Neuronal stem cell (in vitro differentiated cells): ENCODE results near the gene CRYBB1.

Source experiments
- DNase-seq: peaks from one replicate; pipeline ENCODE4 v3.0.0-alpha.2; 2013; ENCODE audit warnings: low spot score
- H2AFZ ChIP-seq: one replicate; pipeline ENCODE4 v1.6.1; 2013; ENCODE audit warnings: mild to moderate bottlenecking, low read length, inconsistent platforms
- H2AK5ac ChIP-seq: 2 replicates; pipeline ENCODE4 v1.6.1; 2013; ENCODE audit warnings: low read depth, mild to moderate bottlenecking, inconsistent platforms, low read length, moderate library complexity, mixed read lengths
- H2BK120ac ChIP-seq: 2 replicates; pipeline ENCODE4 v1.6.1; 2013; ENCODE audit warnings: low read depth, mild to moderate bottlenecking, inconsistent platforms, low read length, moderate library complexity, mixed read lengths
- H2BK12ac ChIP-seq: one replicate; pipeline ENCODE4 v1.6.1; 2013; ENCODE audit warnings: low read length, inconsistent platforms
- H2BK15ac ChIP-seq: 2 replicates; pipeline ENCODE4 v1.6.1; 2013; ENCODE audit warnings: mild to moderate bottlenecking, low read length, inconsistent platforms, mixed read lengths
- H2BK5ac ChIP-seq: one replicate; pipeline ENCODE4 v1.6.1; 2013; ENCODE audit warnings: inconsistent platforms, mild to moderate bottlenecking, low read length, moderate library complexity
- H3K14ac ChIP-seq: one replicate; pipeline ENCODE4 v1.6.1; 2013; ENCODE audit warnings: low read length, inconsistent platforms
- H3K18ac ChIP-seq: 2 replicates; pipeline ENCODE4 v1.6.1; 2013; ENCODE audit warnings: low read length, inconsistent platforms
- H3K23ac ChIP-seq: 2 replicates; pipeline ENCODE4 v1.6.1; 2013; ENCODE audit warnings: low read depth, mild to moderate bottlenecking, mixed read lengths, low read length, inconsistent platforms; ENCODE audit not compliant: poor library complexity
- H3K27ac ChIP-seq: replicated peaks from 3 replicates; pipeline ENCODE4 v1.5.1; 2013; ENCODE audit warnings: low read length, inconsistent platforms
- H3K27me3 ChIP-seq, 3 experiments: 2 replicates each; pipeline ENCODE4 v1.6.1; 2013; ENCODE audit warnings: low read length in 3 of 3, mild to moderate bottlenecking in 2 of 3, inconsistent platforms in 1 of 3, low read depth in 1 of 3, mixed read lengths in 1 of 3, moderate library complexity in 1 of 3; ENCODE audit not compliant: control insufficient read depth in 3 of 3, insufficient read depth in 3 of 3
- H3K36me3 ChIP-seq, 2 donors: replicated peaks in 1 of 2; 2 replicates each; pipeline ENCODE4 v1.6.1; 2013; ENCODE audit warnings: low read length in 2 of 2; ENCODE audit not compliant: control insufficient read depth in 2 of 2, insufficient read depth in 2 of 2
- H3K4ac ChIP-seq: 2 replicates; pipeline ENCODE4 v1.6.1; 2013; ENCODE audit warnings: inconsistent platforms, mild to moderate bottlenecking, low read length, moderate library complexity
- H3K4me1 ChIP-seq, 2 donors: 1 replicate in 1 of 2; 2 replicates in 1 of 2; pipeline ENCODE4 v1.6.1; 2013; ENCODE audit warnings: low read length in 2 of 2, low read depth in 1 of 2; ENCODE audit not compliant: control insufficient read depth in 2 of 2, insufficient read depth in 1 of 2
- H3K4me2 ChIP-seq: one replicate; pipeline ENCODE4 v1.6.1; 2013; ENCODE audit warnings: mild to moderate bottlenecking, low read length, inconsistent platforms; ENCODE audit not compliant: insufficient read depth, poor library complexity, severe bottlenecking
- H3K4me3 ChIP-seq, 2 donors: 2 replicates each; pipeline ENCODE4 v1.5.1; 2013; ENCODE audit warnings: low read length in 2 of 2, mild to moderate bottlenecking in 2 of 2, inconsistent platforms in 1 of 2, moderate library complexity in 1 of 2
- H3K79me1 ChIP-seq: one replicate; pipeline ENCODE4 v1.6.1; 2013; ENCODE audit warnings: low read depth, mild to moderate bottlenecking, inconsistent platforms, low read length, moderate library complexity
- H3K9ac ChIP-seq: one replicate; pipeline ENCODE4 v1.6.1; 2013; ENCODE audit warnings: mild to moderate bottlenecking, low read depth, low read length, inconsistent platforms; ENCODE audit not compliant: poor library complexity
- H3K9me3 ChIP-seq, 2 donors: replicated peaks in 1 of 2; 2 replicates each; pipeline versions ENCODE3 to v1.6.1; 2013; ENCODE audit warnings: low read length in 2 of 2, mild to moderate bottlenecking in 2 of 2, inconsistent platforms in 1 of 2, low read depth in 1 of 2, mixed read lengths in 1 of 2, moderate library complexity in 1 of 2; ENCODE audit not compliant: control insufficient read depth in 2 of 2, insufficient read depth in 1 of 2
- H4K8ac ChIP-seq: one replicate; pipeline ENCODE4 v1.6.1; 2013; ENCODE audit warnings: low read depth, mild to moderate bottlenecking, inconsistent platforms, low read length, moderate library complexity
- H4K91ac ChIP-seq: one replicate; pipeline ENCODE4 v1.6.1; 2013; ENCODE audit warnings: low read length, low read depth, mild to moderate bottlenecking, inconsistent platforms; ENCODE audit not compliant: poor library complexity
- WGBS, 2 donors: extraction: QIAGEN DNeasy Blood & Tissue Kit; methylation state at CpG; one replicate each; pipeline ENCODE4 v1.1.7; 2013; ENCODE audit warnings: missing lambda C conversion rate in 2 of 2, mixed read lengths in 1 of 2; ENCODE audit not compliant: insufficient read length in 2 of 2, insufficient replicate concordance in 1 of 2; ENCODE audit errors: extremely low coverage in 2 of 2; 5-methylcytosine and 5-hydroxymethylcytosine counted together

CRYBB1 gene

GRCh38 chr22:26599505-26599904 is 18.3 kb downstream of the CRYBB1 start:
- no peak overlapping the region for H4K8ac ChIP-seq
- H2AFZ ChIP-seq: no peak overlapping the region
- no peaks in the 10 kb centered on the region for H3K36me3 ChIP-seq
- no peak overlapping the region for H3K4me3 ChIP-seq
- H4K91ac ChIP-seq: no peak overlapping the region
- no peak overlapping the region for H3K14ac ChIP-seq
- no peak overlapping the region for H3K9ac ChIP-seq
- no peak overlapping the region for H3K4ac ChIP-seq
- no peak overlapping the region for H2AK5ac ChIP-seq
- no peak overlapping the region for H2BK12ac ChIP-seq
- H2BK5ac ChIP-seq: no peak overlapping the region
- peaks cover 0 to 6% of the 10 kb centered on the region in 2 donors for H3K4me1 ChIP-seq
- WGBS, 2 donors: no CpG with 5 or more reads among the region's 11 CpGs
- H3K4me2 ChIP-seq: no peak overlapping the region
- H3K79me1 ChIP-seq: no peaks in the 10 kb centered on the region
- peak overlapping the region; percentile 12 for H3K23ac ChIP-seq
- no peaks in the 10 kb centered on the region for H3K27me3 ChIP-seq
- H3K27ac ChIP-seq: no peak overlapping the region
- H2BK15ac ChIP-seq: no peak overlapping the region
- no peak for DNase-seq
- no peaks in the 10 kb centered on the region for H3K9me3 ChIP-seq
- no peak overlapping the region for H2BK120ac ChIP-seq
- H3K18ac ChIP-seq: no peak overlapping the region

- H4K8ac ChIP-seq: no peak overlapping the region
- no peak overlapping the region for H3K4ac ChIP-seq
- H3K4me3 ChIP-seq: no peak overlapping the region
- H3K14ac ChIP-seq: no peak overlapping the region
- WGBS, 2 donors: no CpG with 5 or more reads among the region's 4 CpGs
- H3K27me3 ChIP-seq: no peaks in the 10 kb centered on the region
- H3K18ac ChIP-seq: no peak overlapping the region
- H3K27ac ChIP-seq: no peak overlapping the region
- no peak overlapping the region for H3K4me2 ChIP-seq
- H2AFZ ChIP-seq: no peak overlapping the region
- H2BK12ac ChIP-seq: no peak overlapping the region
- DNase-seq: no peak
- H3K4me1 ChIP-seq: peaks cover 0 to 6% of the 10 kb centered on the region in 2 donors
- no peak overlapping the region for H2AK5ac ChIP-seq
- H2BK120ac ChIP-seq: no peak overlapping the region
- H3K23ac ChIP-seq: no peak overlapping the region
- H2BK15ac ChIP-seq: no peak overlapping the region
- H3K36me3 ChIP-seq: no peaks in the 10 kb centered on the region
- no peak overlapping the region for H3K9ac ChIP-seq
- no peak overlapping the region for H2BK5ac ChIP-seq
- no peaks in the 10 kb centered on the region for H3K9me3 ChIP-seq
- no peaks in the 10 kb centered on the region for H3K79me1 ChIP-seq
- no peak overlapping the region for H4K91ac ChIP-seq
Observed at GRCh38 chr22:26597480-26597879, 20.3 kb downstream of the CRYBB1 start.

GRCh38 chr22:26597026-26597425 is 20.8 kb downstream of the CRYBB1 start:
- H4K8ac ChIP-seq: no peak overlapping the region
- no peak overlapping the region for H2AFZ ChIP-seq
- H3K4me1 ChIP-seq: peaks cover 0 to 6% of the 10 kb centered on the region in 2 donors
- H3K79me1 ChIP-seq: no peaks in the 10 kb centered on the region
- no peak overlapping the region for H3K4me3 ChIP-seq
- H3K9ac ChIP-seq: no peak overlapping the region
- WGBS, 2 donors: no CpG with 5 or more reads among the region's 4 CpGs
- H3K9me3 ChIP-seq: no peaks in the 10 kb centered on the region
- H3K27ac ChIP-seq: no peak overlapping the region
- H3K4me2 ChIP-seq: no peak overlapping the region
- no peak overlapping the region for H3K23ac ChIP-seq
- no peak overlapping the region for H2BK12ac ChIP-seq
- no peak overlapping the region for H2BK15ac ChIP-seq
- DNase-seq: no peak
- no peak overlapping the region for H3K14ac ChIP-seq
- H2BK5ac ChIP-seq: no peak overlapping the region
- no peak overlapping the region for H2AK5ac ChIP-seq
- no peak overlapping the region for H4K91ac ChIP-seq
- no peaks in the 10 kb centered on the region for H3K27me3 ChIP-seq
- H2BK120ac ChIP-seq: no peak overlapping the region
- H3K18ac ChIP-seq: peak overlapping the region; percentile 32
- H3K4ac ChIP-seq: no peak overlapping the region
- H3K36me3 ChIP-seq: no peaks in the 10 kb centered on the region

GRCh38 chr22:26593763-26594162 is 24.1 kb downstream of the CRYBB1 start:
- Histone ChIP-seq H3K9me3 (no peaks in the 10 kb centered on the region), H3K36me3 (peaks cover 0 to under 1% of the 10 kb centered on the region in 2 donors), H2AK5ac (no peak overlapping the region), H3K14ac (no peak overlapping the region), H2BK15ac (no peak overlapping the region), H3K18ac (no peak overlapping the region), H2BK120ac (no peak overlapping the region), H3K9ac (no peak overlapping the region), H3K79me1 (peaks cover 6% of the 10 kb centered on the region), H3K4ac (no peak overlapping the region), H2BK5ac (no peak overlapping the region), H3K4me3 (no peak overlapping the region), H3K23ac (no peak overlapping the region), H3K27ac (no peak overlapping the region), H4K8ac (no peak overlapping the region), H3K4me1 (peaks cover 0 to 5% of the 10 kb centered on the region in 2 donors), H2BK12ac (no peak overlapping the region), H3K4me2 (no peak overlapping the region), H3K27me3 (no peaks in the 10 kb centered on the region), H4K91ac (no peak overlapping the region), H2AFZ (no peak overlapping the region)
- no peak for DNase-seq
- WGBS, 2 donors: no CpG with 5 or more reads among the region's 1 CpG
